D721Med (cell line): ENCODE data around the gene PRDM10.

Experiments
- DNase-seq: peaks from one replicate; pipeline ENCODE4 v3.0.0; 2011; ENCODE audit warnings: low spot score; ENCODE audit not compliant: insufficient read length
- FAIRE-seq: peaks from 2 replicates; lab custom pipeline; 2011; peaks lifted over from hg19 to GRCh38; lab: Jason Lieb, UNC
- CTCF ChIP-seq: IDR thresholded peaks from 2 replicates; pipeline ENCODE4 v1.5.1; 2012; ENCODE audit warnings: mild to moderate bottlenecking, control low read depth; ENCODE audit not compliant: insufficient read depth; ENCODE audit errors: missing control alignments

The PRDM10 gene

GRCh38 chr11:129992161-129992944 lies 10.3 kb downstream of the PRDM10 start:
- FAIRE-seq (no peak), DNase-seq (no peak)
- TF ChIP-seq CTCF: peak; percentile 24

GRCh38 chr11:129989149-129989813 lies 13.4 kb downstream of the PRDM10 start:
- no peak for FAIRE-seq
- DNase-seq: no peak
- TF ChIP-seq CTCF: no peak

GRCh38 chr11:129987950-129988349 lies 14.7 kb downstream of the PRDM10 start:
- TF ChIP-seq CTCF: no peak
- FAIRE-seq: no peak
- no peak for DNase-seq

- no peak for TF ChIP-seq CTCF
- no peak for DNase-seq
- FAIRE-seq: no peak
Measured at GRCh38 chr11:129985823-129986222, 16.8 kb downstream of the PRDM10 start.

GRCh38 chr11:129980086-129980485 lies 22.5 kb downstream of the PRDM10 start:
- no peak for DNase-seq
- no peak for TF ChIP-seq CTCF
- no peak for FAIRE-seq

GRCh38 chr11:129979046-129979605 lies 23.5 kb downstream of the PRDM10 start:
- FAIRE-seq (no peak), DNase-seq (no peak)
- no peak for TF ChIP-seq CTCF

- DNase-seq (no peak), FAIRE-seq (no peak)
- TF ChIP-seq CTCF: no peak
Measured at GRCh38 chr11:129978447-129978846, 24.2 kb downstream of the PRDM10 start.
